K562 (cell line): ENCODE data around the gene TUBGCP5. TPM values are rescaled to one million over a fixed set of nuclear protein-coding genes. Genes with fewer than 3 reads are reported as not detected.

ENCODE experiments used
- ATF7 ChIP-seq: fragments of 450-650 bp; IDR thresholded peaks from 2 replicates; pipeline ENCODE4 v1.7.1; 2014; ENCODE audit warnings: mild to moderate bottlenecking, moderate library complexity
- CBX2 ChIP-seq: fragments of 200-600 bp; sonication (generic); IDR thresholded peaks from one replicate; pipeline ENCODE4 v1.6.1; 2012; ENCODE audit warnings: mild to moderate bottlenecking, low read length, inconsistent platforms; ENCODE audit not compliant: insufficient read depth, poor library complexity, severe bottlenecking
- CBX3 ChIP-seq, 2 experiments: IDR thresholded peaks; 1 replicate in 1 of 2; 2 replicates in 1 of 2; pipeline ENCODE4 v1.6.1; 2012; ENCODE audit warnings: inconsistent platforms in 2 of 2, low read length in 2 of 2, borderline replicate concordance in 1 of 2, control low read depth in 1 of 2
- E2F1 ChIP-seq: sonication (generic); formaldehyde crosslinking; IDR thresholded peaks from 2 replicates; pipeline ENCODE4 v1.8.1; 2023; ENCODE audit warnings: mild to moderate bottlenecking, missing genetic modification reagents, moderate library complexity
- GABPA ChIP-seq: fragments of 200-800 bp; sonication (Bioruptor generic); conservative IDR thresholded peaks from 2 replicates; pipeline ENCODE4 v1.6.1; 2016; ENCODE audit warnings: low read depth, missing genetic modification characterization, missing compliant biosample characterization
- HINFP ChIP-seq: fragments of 450-650 bp; conservative IDR thresholded peaks from 2 replicates; pipeline ENCODE4 v1.6.1; 2016; ENCODE audit warnings: missing genetic modification characterization, low read depth, mild to moderate bottlenecking, control low read depth, missing compliant biosample characterization
- IRF9 ChIP-seq: fragments of 450-650 bp; IDR thresholded peaks from 2 replicates; pipeline ENCODE4 v1.6.1; 2016; ENCODE audit warnings: missing biosample characterization, missing genetic modification characterization
- KDM1A ChIP-seq, 2 experiments: fragments of 450-650 bp; IDR thresholded peaks; 2 replicates each; pipeline ENCODE4 v1.6.1; 2016; ENCODE audit warnings: mild to moderate bottlenecking in 2 of 2
- KDM2B ChIP-seq: fragments of 250-450 bp; sonication (Bioruptor Pico); IDR thresholded peaks from 2 replicates; pipeline ENCODE4 v1.8.0; 2021; ENCODE audit warnings: mild to moderate bottlenecking, moderate library complexity
- MAZ ChIP-seq, 2 experiments: fragments of 450-650 bp in 1 of 2; sonication (generic) in 1 of 2; formaldehyde crosslinking; IDR thresholded peaks in 1 of 2; conservative IDR thresholded peaks in 1 of 2; 2 replicates each; pipeline versions ENCODE4 v1.4.0 to v1.5.0; 2020; ENCODE audit warnings: mild to moderate bottlenecking in 1 of 2, missing genetic modification reagents in 1 of 2
- MCM5 ChIP-seq: fragments of 450-650 bp; IDR thresholded peaks from 2 replicates; pipeline ENCODE4 v1.6.1; 2016; ENCODE audit warnings: low read depth
- NCOA4 ChIP-seq: fragments of 450-650 bp; IDR thresholded peaks from 2 replicates; pipeline ENCODE4 v1.6.1; 2018; ENCODE audit warnings: mild to moderate bottlenecking; ENCODE audit not compliant: partially characterized antibody
- POLR2G ChIP-seq: fragments of 200-400 bp; formaldehyde crosslinking; IDR thresholded peaks from 2 replicates; pipeline ENCODE4 v1.6.1; 2017; ENCODE audit warnings: low read depth, mild to moderate bottlenecking, antibody characterized with exemption, low read length, moderate library complexity
- TCF7 ChIP-seq: sonication (generic); IDR thresholded peaks from 2 replicates; pipeline ENCODE4 v1.6.1; 2016; ENCODE audit warnings: antibody characterized with exemption, borderline replicate concordance
- TFAP4 ChIP-seq: sonication (generic); formaldehyde crosslinking; IDR thresholded peaks from 2 replicates; pipeline ENCODE4 v1.8.0; 2022; ENCODE audit warnings: missing genetic modification reagents, mild to moderate bottlenecking, moderate library complexity, borderline replicate concordance
- VEZF1 ChIP-seq: fragments of 200-800 bp; sonication (Bioruptor generic); IDR thresholded peaks from 2 replicates; pipeline ENCODE4 v1.6.1; 2017; ENCODE audit warnings: missing genetic modification characterization, missing compliant biosample characterization
- ZNF740 ChIP-seq, 3 experiments: fragments of 200-800 bp in 1 of 3; sonication (Bioruptor generic) in 1 of 3; sonication (generic) in 1 of 3; formaldehyde crosslinking in 1 of 3; IDR thresholded peaks; 2 replicates each; pipeline versions ENCODE4 v1.6.1 to v1.8.0; 2016 to 2022; ENCODE audit warnings: mild to moderate bottlenecking in 2 of 3, missing compliant biosample characterization in 2 of 3, missing genetic modification characterization in 2 of 3, missing genetic modification reagents in 1 of 3
- polyA plus RNA-seq, 8 experiments: library from polyadenylated mRNA; depleted of rRNA in 4 of 8; stranded (reverse) in 5 of 8; unstranded in 3 of 8; fragments of >200 nt; fragmentation: Nextera tagmentation in 2 of 8; fragmentation: Illumina TruSeq in 1 of 8; extraction: Ambion mirVana in 2 of 8; extraction: Trizol in 1 of 8; gene quantifications; 2 replicates each; pipeline versions ENCODE4 v1.2.1 to v1.2.3, GENCODE V29; 2011 to 2014; ENCODE audit warnings: inconsistent platforms in 1 of 8, missing spikeins in 1 of 8
- total RNA-seq, 7 experiments: library from RNA; depleted of rRNA in 6 of 7; stranded (reverse); fragments of >200 nt in 6 of 7; fragmentation: Illumina TruSeq in 2 of 7; extraction: Trizol in 2 of 7; gene quantifications; 2 replicates each; pipeline versions ENCODE4 v1.2.1 to v1.2.3, GENCODE V29; 2011 to 2021; ENCODE audit warnings: low replicate concordance in 1 of 7

TUBGCP5 gene
- total and polyA plus RNA-seq, 9 of the 15 experiments (the other 6 are each of a cell fraction or from before 2014, with no cell fraction given): 5.8 to 33.9 (median 23.2) TPM

- TF ChIP-seq VEZF1 (CRISPR knock-in tag) (peak; percentile 67), NCOA4 (no peak), HINFP (tag) (peak; percentile 42; the same call in 1 of the 2 replicates), IRF9 (no peak), ATF7 (peak; percentile 36), KDM2B (CRISPR knock-in tag) (peak; percentile 19; the same call in 1 of the 2 replicates), MCM5 (no peak), POLR2G (peak; percentile 72), CBX2 (no peak), TFAP4 (CRISPR knock-in tag) (0 out of 2 replicates have a peak, but pooled peaks have one; percentile 65), TCF7 (no peak), CBX3 (IDR thresholded peaks at IDR 0.05; ENCODE audit: borderline replicate concordance in 1 of 2, low read length in 2 of 2) (no peak), KDM1A (IDR thresholded peaks at IDR 0.05) (0 out of 4 replicates have a peak, but pooled peaks of 1 of the 2 experiments have one; percentile 33), GABPA (tag) (peak; percentile 82), E2F1 (CRISPR knock-in tag) (no peak), ZNF740 (CRISPR knock-in tag; IDR thresholded peaks at IDR 0.05) (no peak), ZNF740 (tag; IDR thresholded peaks at IDR 0.05) (0 out of 4 replicates have a peak, but pooled peaks of 1 of the 2 experiments have one; percentile 17), MAZ (CRISPR knock-in tag; conservative IDR thresholded peaks at IDR 0.05 in 1 of 2, IDR thresholded peaks at IDR 0.05 in 1 of 2) (peak; percentile 75 to 77)
These were observed 58.9 kb downstream of the TUBGCP5 start, which contains the start of gene CYFIP1 (continued) for GRCh38 chr15:22980189-22981050.
